Measurements from ENCODE around the gene ARHGEF4. TPM values are rescaled to one million over a fixed set of nuclear protein-coding genes. Genes with fewer than 3 reads are reported as not detected.

The ARHGEF4 gene
- total RNA-seq, 1 experiment from 2014 or later = 12.6 TPM

- Mint-ChIP-seq H3K9me3 (no peaks in the 10 kb centered on the region; a peak in 2 of 5 replicates), H3K27me3 (ENCODE audit: low read depth) (peaks cover 58% of the 10 kb centered on the region), H3K4me1 (peaks cover 2 to 16% of the 10 kb centered on the region in 2 experiments; a peak in 2 of 4 replicates), H3K27ac (no peak overlapping the region), H3K4me3 (no peak overlapping the region), H3K36me3 (ENCODE audit: insufficient read depth in 1 of 3, low read depth in 3 of 3) (no peaks in the 10 kb centered on the region)
- Histone ChIP-seq H2BK20ac (ENCODE audit: low read depth, low read length, poor library complexity, severe bottlenecking) (no peak overlapping the region), H4K91ac (ENCODE audit: insufficient read length, low read depth, low read length) (no peak overlapping the region), H2AFZ (ENCODE audit: low read length) (no peak overlapping the region), H3K27ac (ENCODE audit: insufficient read length, low read depth, low read length) (no peak overlapping the region), H2BK120ac (ENCODE audit: low read depth, low read length, poor library complexity, severe bottlenecking) (no peak overlapping the region), H3K79me1 (ENCODE audit: insufficient read depth, low read depth, low read length, poor library complexity, severe bottlenecking) (no peaks in the 10 kb centered on the region), H3T11ph (ENCODE audit: low read length) (no peak overlapping the region), H3K9ac (ENCODE audit: extremely low read depth, insufficient read length, low read length) (no peak overlapping the region), H3K56ac (ENCODE audit: insufficient read length, low read depth, low read length) (no peak overlapping the region), H3K4me2 (ENCODE audit: insufficient read depth, insufficient read length, low read length) (no peak overlapping the region), H3K23ac (ENCODE audit: insufficient read length, low read depth, low read length) (no peak overlapping the region), H3K27me3 (ENCODE audit: insufficient read depth, low read length) (peaks cover 4% of the 10 kb centered on the region; the same call in 1 of the 2 replicates), H3K18ac (ENCODE audit: insufficient read length, low read depth, low read length) (no peak overlapping the region), H3K23me2 (ENCODE audit: insufficient read length, low read depth, low read length, poor library complexity, severe bottlenecking) (peaks cover 11% of the 10 kb centered on the region), H4K5ac (ENCODE audit: insufficient read length, low read depth, low read length) (no peak overlapping the region), H2BK12ac (ENCODE audit: insufficient read length, low read depth, low read length) (no peak overlapping the region), H3K14ac (ENCODE audit: insufficient read depth, low read length) (no peak overlapping the region), H3K9me3 (ENCODE audit: control insufficient read depth, low read depth, low read length) (no peaks in the 10 kb centered on the region), H2BK15ac (ENCODE audit: low read depth, low read length) (no peak overlapping the region), H4K8ac (replicated peaks; ENCODE audit: insufficient read length, low read depth, low read length) (no peak overlapping the region), H2AK5ac (ENCODE audit: insufficient read length, low read length) (no peak overlapping the region), H2BK5ac (ENCODE audit: insufficient read length, low read length) (no peak overlapping the region), H3K4ac (ENCODE audit: low read depth, low read length) (no peak overlapping the region), H3K4me1 (ENCODE audit: insufficient read depth, low read length) (no peaks in the 10 kb centered on the region), H4K20me1 (ENCODE audit: control insufficient read depth, insufficient read depth, insufficient read length) (no peaks in the 10 kb centered on the region), H3K79me2 (ENCODE audit: insufficient read depth, low read length) (no peaks in the 10 kb centered on the region)
- no peak for DNase-seq
- no peak for TF ChIP-seq CTCF (conservative IDR thresholded peaks at IDR 0.05)
- no CpG with 5 or more reads among the region's 7 CpGs for WGBS (ENCODE audit: extremely low coverage, insufficient read length, low lambda C conversion rate)
These were observed 1.0 kb upstream of the ARHGEF4 start for GRCh38 chr2:130835766-130836015.
